HFF-Myc (cell line): ENCODE measurements around the gene GARS1.

Experiments used
- DNase-seq: peaks from one replicate; pipeline ENCODE4 v3.0.0-alpha.2; 2011; ENCODE audit warnings: low read depth; ENCODE audit errors: extremely low read depth
- H3K4me3 ChIP-seq: replicated peaks from 2 replicates; pipeline ENCODE4 v1.5.1; 2011; ENCODE audit warnings: low read depth, mild to moderate bottlenecking, control low read depth, low read length
- CTCF ChIP-seq: IDR thresholded peaks from 2 replicates; pipeline ENCODE4 v1.5.1; 2012; ENCODE audit warnings: mild to moderate bottlenecking, low read depth, low read length, control low read depth; ENCODE audit errors: missing control alignments

GARS1 gene

GRCh38 chr7:30658479-30659074 lies 63.9 kb downstream of the GARS1 start:
- no peak overlapping the region for H3K4me3 ChIP-seq
- DNase-seq = no peak
- TF ChIP-seq CTCF = no peak

- TF ChIP-seq CTCF = no peak
- DNase-seq = no peak
- H3K4me3 ChIP-seq = no peak overlapping the region
Observed at GRCh38 chr7:30659312-30659711, 64.6 kb downstream of the GARS1 start.

- TF ChIP-seq CTCF = no peak
- H3K4me3 ChIP-seq = no peak overlapping the region
- no peak for DNase-seq
Observed at GRCh38 chr7:30660331-30661255, 65.9 kb downstream of the GARS1 start.

- TF ChIP-seq CTCF = no peak
- no peak for DNase-seq
- H3K4me3 ChIP-seq = no peak overlapping the region
Observed at GRCh38 chr7:30661926-30662325, 67.2 kb downstream of the GARS1 start.

GRCh38 chr7:30662431-30662939 lies 67.8 kb downstream of the GARS1 start:
- no peak for TF ChIP-seq CTCF
- H3K4me3 ChIP-seq = no peak overlapping the region
- no peak for DNase-seq

- H3K4me3 ChIP-seq = no peak overlapping the region
- DNase-seq = no peak
- TF ChIP-seq CTCF = no peak
Observed at GRCh38 chr7:30663414-30663813, 68.7 kb downstream of the GARS1 start.
